Measurements from ENCODE around the gene MAVS. TPM values are rescaled to one million over a fixed set of nuclear protein-coding genes. Genes with fewer than 3 reads are reported as not detected.

The MAVS gene
- total and polyA plus RNA-seq, 2 donors (not counting 3 experiments of a cell fraction or from before 2014, with no cell fraction given) = 18.8 to 40.7 TPM

GRCh38 chr20:3909952-3910366, 63.3 kb downstream of the MAVS start:
- Histone ChIP-seq H3K79me2 (ENCODE audit: control insufficient read depth, insufficient read depth, low read length) (peaks cover 94% of the 10 kb centered on the region), H3K27ac (ENCODE audit: insufficient read depth, low read depth, low read length) (no peak overlapping the region), H3K9ac (replicated peaks; ENCODE audit: extremely low read depth, insufficient read depth, low read length) (no peak overlapping the region), H3K4me3 (replicated peaks in 1 of 3; ENCODE audit: insufficient read depth in 1 of 3, low read depth in 1 of 3, low read length in 3 of 3) (no peak overlapping the region), H3K9me1 (replicated peaks; ENCODE audit: control insufficient read depth, extremely low read depth, insufficient read depth, low read length) (no peaks in the 10 kb centered on the region), H3K4me1 (ENCODE audit: control insufficient read depth, extremely low read depth, insufficient read depth, low read length) (no peaks in the 10 kb centered on the region), H3K36me3 (ENCODE audit: control insufficient read depth in 2 of 2, extremely low read depth in 1 of 2, insufficient read depth in 2 of 2, low read length in 2 of 2) (peaks cover 14 to 17% of the 10 kb centered on the region in 2 experiments), H3K4me2 (ENCODE audit: insufficient read depth, low read length) (no peak overlapping the region), H4K20me1 (replicated peaks; ENCODE audit: control insufficient read depth, extremely low read depth, insufficient read depth, low read length) (peaks cover 10% of the 10 kb centered on the region), H2AFZ (ENCODE audit: low read depth, low read length) (no peak overlapping the region), H3K27me3 (ENCODE audit: control insufficient read depth in 2 of 2, insufficient read depth in 2 of 2, low read length in 2 of 2) (no peaks in the 10 kb centered on the region), H3K9me3 (replicated peaks; ENCODE audit: control insufficient read depth, insufficient read depth, low read length) (no peaks in the 10 kb centered on the region)
- dilution Hi-C loops (cut with MboI; ENCODE audit: extremely low pct_ligation_motif_present, low sequenced_read_pairs) (no loop called here), intact Hi-C loops (cut with micrococcal nuclease) (no loop called here)
- TF ChIP-seq GATA2 (IDR thresholded peaks at IDR 0.05; ENCODE audit: insufficient read depth, insufficient read length, low read depth, low read length) (no peak), EZH2 (IDR thresholded peaks at IDR 0.05; ENCODE audit: borderline replicate concordance, low read depth, low read length, severe bottlenecking) (no peak), CTCF (IDR thresholded peaks at IDR 0.05; ENCODE audit: extremely low read depth in 1 of 2, insufficient read depth in 1 of 2, low read depth in 1 of 2, low read length in 2 of 2) (no peak), MYC (IDR thresholded peaks at IDR 0.05; ENCODE audit: low read depth, low read length) (no peak), POLR2A (IDR thresholded peaks at IDR 0.05; ENCODE audit: low read depth, low read length) (no peak), POLR2AphosphoS5 (IDR thresholded peaks at IDR 0.05; ENCODE audit: insufficient read depth, low read depth, low read length) (no peak), JUN (IDR thresholded peaks at IDR 0.05; ENCODE audit: borderline replicate concordance, insufficient read depth, insufficient read length, low read depth) (no peak), FOS (IDR thresholded peaks at IDR 0.05; ENCODE audit: borderline replicate concordance, insufficient read depth, low read length) (no peak), MAX (IDR thresholded peaks at IDR 0.05; ENCODE audit: insufficient read depth, insufficient read length) (no peak)
- no TSS peak for BruUV-seq (replicated peaks)
- POLR2A ChIA-PET = no interaction called here
- DNase-seq (ENCODE audit: low read depth, low spot score) = no peak
- FAIRE-seq = no peak
- CTCF ChIA-PET = interaction anchor here (0.7 kb wide), 1 partner anchor 16 kb away, joined by 3 read pairs; no protein-coding TSS in a partner anchor
